IMR-90 (cell line): ENCODE data around the gene HTT. TPM values are rescaled to one million over a fixed set of nuclear protein-coding genes. Genes with fewer than 3 reads are reported as not detected.

Experiments used
- ATAC-seq: fragments of 200-7000 bp; cut with Tn5 transposase; 2 replicates; pipeline ENCODE4 v1.9.1; 2020; ENCODE audit warnings: low read depth, mild to moderate bottlenecking, moderate library complexity
- BruUV-seq: library from RNA; stranded (reverse); fragments of 400-500 nt; replicated peaks from 2 replicates; lab custom pipeline; 2021; lab: Mats Ljungman, UMichigan
- CTCF ChIA-PET: fragments of 300-600 bp; formaldehyde crosslinking; extraction: SDS; loops from one replicate; lab custom pipeline; 2021; ENCODE audit warnings: antibody characterized with exemption; lab: Yijun Ruan, JAX
- POLR2A ChIA-PET: fragments of 300-600 bp; sonication (Branson Sonifier 250); formaldehyde crosslinking; loops from one replicate; lab custom pipeline; 2022; ENCODE audit warnings: antibody characterized with exemption; ENCODE audit not compliant: unreplicated experiment; lab: Charles Lee
- DNase-seq: peaks from one replicate; pipeline ENCODE4 v3.0.0; 2013
- H2AFZ ChIP-seq: replicated peaks from 2 replicates; pipeline ENCODE3; 2013; ENCODE audit warnings: low read length, mild to moderate bottlenecking; ENCODE audit not compliant: poor library complexity
- H2AK5ac ChIP-seq: 2 replicates; pipeline ENCODE4 v1.6.1; 2013; ENCODE audit warnings: low read depth, low read length, inconsistent platforms
- H2AK9ac ChIP-seq: replicated peaks from 2 replicates; pipeline ENCODE3; 2013; ENCODE audit warnings: mild to moderate bottlenecking, low read depth, low read length, moderate library complexity; ENCODE audit not compliant: poor library complexity
- H2BK120ac ChIP-seq: 2 replicates; pipeline ENCODE4 v1.6.1; 2013; ENCODE audit warnings: low read depth, low read length, inconsistent platforms
- H2BK15ac ChIP-seq: 3 replicates; pipeline ENCODE4 v1.6.1; 2013; ENCODE audit warnings: low read depth, low read length, inconsistent platforms
- H2BK20ac ChIP-seq: 2 replicates; pipeline ENCODE4 v1.6.1; 2013; ENCODE audit warnings: low read depth, mild to moderate bottlenecking, inconsistent platforms, low read length, moderate library complexity
- H2BK5ac ChIP-seq: 2 replicates; pipeline ENCODE4 v1.6.1; 2013; ENCODE audit warnings: mild to moderate bottlenecking, low read depth, low read length, inconsistent platforms; ENCODE audit not compliant: poor library complexity, severe bottlenecking
- H3K14ac ChIP-seq: replicated peaks from 2 replicates; pipeline ENCODE4 v1.6.1; 2013; ENCODE audit warnings: low read depth, low read length, inconsistent platforms
- H3K18ac ChIP-seq: 2 replicates; pipeline ENCODE4 v1.6.1; 2013; ENCODE audit warnings: low read depth, low read length, control low read depth
- H3K23ac ChIP-seq: 2 replicates; pipeline ENCODE4 v1.6.1; 2013; ENCODE audit warnings: low read depth, low read length, inconsistent platforms
- H3K27ac ChIP-seq: 2 replicates; pipeline ENCODE4 v1.5.1; 2013; ENCODE audit warnings: mild to moderate bottlenecking, control low read depth, low read length; ENCODE audit not compliant: insufficient read depth
- H3K27me3 ChIP-seq: 2 replicates; pipeline ENCODE4 v1.6.1; 2013; ENCODE audit warnings: low read length; ENCODE audit not compliant: control insufficient read depth, insufficient read depth
- H3K36me3 ChIP-seq: 2 replicates; pipeline ENCODE4 v1.6.1; 2013; ENCODE audit warnings: low read length, mixed read lengths; ENCODE audit not compliant: control insufficient read depth, insufficient read depth
- H3K4ac ChIP-seq: 2 replicates; pipeline ENCODE4 v1.6.1; 2013; ENCODE audit warnings: low read depth, low read length, inconsistent platforms
- H3K4me1 ChIP-seq: 2 replicates; pipeline ENCODE4 v1.6.1; 2013; ENCODE audit warnings: low read length, mixed read lengths; ENCODE audit not compliant: control insufficient read depth, insufficient read depth
- H3K4me2 ChIP-seq: 2 replicates; pipeline ENCODE4 v1.6.1; 2013; ENCODE audit warnings: low read depth, mild to moderate bottlenecking, control low read depth, low read length, moderate library complexity
- H3K4me3 ChIP-seq: 2 replicates; pipeline ENCODE4 v1.5.1; 2013; ENCODE audit warnings: low read depth, mild to moderate bottlenecking, control low read depth, low read length, moderate library complexity; ENCODE audit not compliant: insufficient read depth
- H3K56ac ChIP-seq: 2 replicates; pipeline ENCODE4 v1.6.1; 2013; ENCODE audit warnings: low read length, inconsistent platforms; ENCODE audit not compliant: insufficient read depth; ENCODE audit errors: extremely low read depth
- H3K79me1 ChIP-seq, 2 experiments: 2 replicates each; pipeline ENCODE4 v1.6.1; 2013; ENCODE audit warnings: low read length in 2 of 2, inconsistent platforms in 1 of 2, low read depth in 1 of 2
- H3K9ac ChIP-seq: 2 replicates; pipeline ENCODE4 v1.6.1; 2013; ENCODE audit warnings: low read depth, low read length, control low read depth
- H3K9me1 ChIP-seq: 2 replicates; pipeline ENCODE4 v1.6.1; 2013; ENCODE audit warnings: low read length, inconsistent platforms; ENCODE audit not compliant: insufficient read depth
- H3K9me3 ChIP-seq: 2 replicates; pipeline ENCODE4 v1.6.1; 2013; ENCODE audit warnings: low read length; ENCODE audit not compliant: control insufficient read depth, insufficient read depth
- H4K20me1 ChIP-seq: 2 replicates; pipeline ENCODE4 v1.6.1; 2013; ENCODE audit warnings: low read length, inconsistent platforms; ENCODE audit not compliant: insufficient read depth
- H4K5ac ChIP-seq: 2 replicates; pipeline ENCODE4 v1.6.1; 2013; ENCODE audit warnings: mild to moderate bottlenecking, low read depth, low read length, control low read depth
- H4K8ac ChIP-seq, 2 experiments: 2 replicates each; pipeline ENCODE4 v1.6.1; 2013; ENCODE audit warnings: low read depth in 2 of 2, low read length in 2 of 2, control low read depth in 1 of 2, inconsistent platforms in 1 of 2
- H4K91ac ChIP-seq: 2 replicates; pipeline ENCODE4 v1.6.1; 2013; ENCODE audit warnings: low read depth, low read length, inconsistent platforms; ENCODE audit not compliant: insufficient read depth
- CEBPB ChIP-seq: IDR thresholded peaks from 2 replicates; pipeline ENCODE4 v1.6.1; 2012; ENCODE audit warnings: low read depth, low read length, improper control_type of control experiment
- RAD21 ChIP-seq: IDR thresholded peaks from 2 replicates; pipeline ENCODE4 v1.6.1; 2012; ENCODE audit warnings: low read length, improper control_type of control experiment
- WGBS, 2 experiments: methylation state at CpG; one replicate each; pipeline versions ENCODE4 v1.1.5 to v1.1.7; 2013; ENCODE audit warnings: missing lambda C conversion rate in 2 of 2; ENCODE audit not compliant: insufficient read length in 1 of 2; ENCODE audit errors: extremely low coverage in 2 of 2; 5-methylcytosine and 5-hydroxymethylcytosine counted together
- dilution Hi-C: fragments of 300-500 bp; cut with HindIII; formaldehyde crosslinking; loops from one replicate; pipeline ENCODE4 v1.14.3; 2018; ENCODE audit warnings: low sequenced_read_pairs; ENCODE audit not compliant: unreplicated experiment
- in situ Hi-C: fragments of 300-500 bp; cut with MboI; formaldehyde crosslinking; loops from 3 replicates; pipeline ENCODE4 v1.14.3; 2019; ENCODE audit warnings: low sequenced_read_pairs, inconsistent platforms, mixed read lengths
- intact Hi-C: fragments of 100-400 bp; cut with micrococcal nuclease; formaldehyde crosslinking; loops from 2 replicates; pipeline ENCODE4 v1.10.0; 2022
- polyA plus RNA-seq, 3 experiments: library from polyadenylated mRNA; depleted of rRNA; stranded (reverse); fragments of >200 nt; gene quantifications; 2 replicates each; pipeline ENCODE4 v1.2.3, GENCODE V29; 2012; ENCODE audit warnings: low replicate concordance in 1 of 3
- total RNA-seq: library from RNA; depleted of rRNA; stranded (reverse); fragments of >200 nt; gene quantifications from 2 replicates; pipeline ENCODE4 v1.2.3, GENCODE V29; 2012
- TF ChIP-seq, protein P1 (sequence below): fragments of 150-350 bp; IDR thresholded peaks from 2 replicates; pipeline ENCODE4 v1.6.1; 2016; ENCODE audit warnings: low read depth, mild to moderate bottlenecking, low read length, moderate library complexity, borderline replicate concordance

Gene HTT
- total and polyA plus RNA-seq, 2 of the 4 experiments (the other 2 are of a cell fraction): 11.6 to 14.3 TPM

DNA sequence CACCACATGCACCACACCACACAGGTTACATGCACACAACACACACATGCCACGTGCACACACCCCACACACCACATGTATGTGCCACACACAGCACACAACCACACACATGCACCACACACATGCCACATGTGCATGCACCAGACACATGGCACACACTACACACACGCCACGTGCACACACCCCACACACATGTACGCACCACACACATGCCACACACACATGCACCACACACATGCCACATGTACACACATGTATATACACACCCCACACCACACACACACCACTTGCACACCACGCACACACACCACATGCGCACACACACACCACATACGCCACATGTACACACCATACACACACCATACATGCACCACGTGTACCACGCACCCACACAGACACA lies 154.8 kb downstream of the HTT start:
- WGBS, 2 experiments: 98% methylated on average over 8 of the region's 9 CpGs; no CpG with 5 or more reads in 1 of the 2 experiments
- ATAC-seq (no peak), DNase-seq (no peak)
- TF ChIP-seq CEBPB (no peak), RAD21 (no peak)
- TF ChIP-seq, protein P1, sequence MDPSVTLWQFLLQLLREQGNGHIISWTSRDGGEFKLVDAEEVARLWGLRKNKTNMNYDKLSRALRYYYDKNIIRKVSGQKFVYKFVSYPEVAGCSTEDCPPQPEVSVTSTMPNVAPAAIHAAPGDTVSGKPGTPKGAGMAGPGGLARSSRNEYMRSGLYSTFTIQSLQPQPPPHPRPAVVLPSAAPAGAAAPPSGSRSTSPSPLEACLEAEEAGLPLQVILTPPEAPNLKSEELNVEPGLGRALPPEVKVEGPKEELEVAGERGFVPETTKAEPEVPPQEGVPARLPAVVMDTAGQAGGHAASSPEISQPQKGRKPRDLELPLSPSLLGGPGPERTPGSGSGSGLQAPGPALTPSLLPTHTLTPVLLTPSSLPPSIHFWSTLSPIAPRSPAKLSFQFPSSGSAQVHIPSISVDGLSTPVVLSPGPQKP: no peak
- H4K91ac ChIP-seq: no peak overlapping the region
- H3K27me3 ChIP-seq: no peaks in the 10 kb centered on the region
- no peak overlapping the region for H4K8ac ChIP-seq
- H3K4me1 ChIP-seq: peaks cover 3% of the 10 kb centered on the region
- intact Hi-C loops (no loop called here), dilution Hi-C loops (no loop called here), in situ Hi-C loops (no loop called here)
- H2BK120ac ChIP-seq: no peak overlapping the region
- peak overlapping the region; percentile 13 for H2AK9ac ChIP-seq
- no peak overlapping the region for H4K5ac ChIP-seq
- peaks cover 3% of the 10 kb centered on the region; the same call in 1 of the 2 replicates for H4K20me1 ChIP-seq
- H3K36me3 ChIP-seq: peaks cover 58% of the 10 kb centered on the region
- no peak overlapping the region for H2BK15ac ChIP-seq
- H3K9me1 ChIP-seq: peaks cover 11% of the 10 kb centered on the region
- no peak overlapping the region for H3K27ac ChIP-seq
- ChIA-PET POLR2A (no interaction called here), CTCF (no interaction called here)
- H3K23ac ChIP-seq: no peak overlapping the region
- peaks cover 0 to 9% of the 10 kb centered on the region in 2 experiments; a peak in 1 of 4 replicates for H3K79me1 ChIP-seq
- H3K4me2 ChIP-seq: no peak overlapping the region
- BruUV-seq: no TSS peak
- no peak overlapping the region for H3K56ac ChIP-seq
- H3K14ac ChIP-seq: no peak overlapping the region
- H2AFZ ChIP-seq: peak overlapping the region; percentile 25
- no peak overlapping the region for H3K4ac ChIP-seq
- H3K9ac ChIP-seq: no peak overlapping the region
- H3K9me3 ChIP-seq: no peaks in the 10 kb centered on the region
- H2AK5ac ChIP-seq: no peak overlapping the region
- H3K4me3 ChIP-seq: no peak overlapping the region
- no peak overlapping the region for H3K18ac ChIP-seq
- H2BK5ac ChIP-seq: peak overlapping the region; percentile 24
- H2BK20ac ChIP-seq: no peak overlapping the region
